AG09319 (cell line): Measurements from ENCODE around the gene CAMTA1.

Experiments
- DNase-seq: peaks from one replicate; pipeline ENCODE4 v3.0.0-alpha.2; 2010; ENCODE audit warnings: low read depth; ENCODE audit errors: extremely low read depth
- TF ChIP-seq, protein P1 (sequence below): IDR thresholded peaks from 2 replicates; pipeline ENCODE4 v1.5.1; 2011; ENCODE audit warnings: low read depth, mild to moderate bottlenecking, inconsistent platforms, low read length, moderate library complexity

The CAMTA1 gene

GRCh38 chr1:6985549-6986276 is 200.5 kb downstream of the CAMTA1 start:
- no peak for DNase-seq
- TF ChIP-seq, protein P1, sequence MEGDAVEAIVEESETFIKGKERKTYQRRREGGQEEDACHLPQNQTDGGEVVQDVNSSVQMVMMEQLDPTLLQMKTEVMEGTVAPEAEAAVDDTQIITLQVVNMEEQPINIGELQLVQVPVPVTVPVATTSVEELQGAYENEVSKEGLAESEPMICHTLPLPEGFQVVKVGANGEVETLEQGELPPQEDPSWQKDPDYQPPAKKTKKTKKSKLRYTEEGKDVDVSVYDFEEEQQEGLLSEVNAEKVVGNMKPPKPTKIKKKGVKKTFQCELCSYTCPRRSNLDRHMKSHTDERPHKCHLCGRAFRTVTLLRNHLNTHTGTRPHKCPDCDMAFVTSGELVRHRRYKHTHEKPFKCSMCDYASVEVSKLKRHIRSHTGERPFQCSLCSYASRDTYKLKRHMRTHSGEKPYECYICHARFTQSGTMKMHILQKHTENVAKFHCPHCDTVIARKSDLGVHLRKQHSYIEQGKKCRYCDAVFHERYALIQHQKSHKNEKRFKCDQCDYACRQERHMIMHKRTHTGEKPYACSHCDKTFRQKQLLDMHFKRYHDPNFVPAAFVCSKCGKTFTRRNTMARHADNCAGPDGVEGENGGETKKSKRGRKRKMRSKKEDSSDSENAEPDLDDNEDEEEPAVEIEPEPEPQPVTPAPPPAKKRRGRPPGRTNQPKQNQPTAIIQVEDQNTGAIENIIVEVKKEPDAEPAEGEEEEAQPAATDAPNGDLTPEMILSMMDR: no peak

- TF ChIP-seq, protein P1: no peak
- DNase-seq: no peak
These were observed 201.0 kb downstream of the CAMTA1 start for GRCh38 chr1:6986281-6986680.

GRCh38 chr1:6987940-6988339 is 202.7 kb downstream of the CAMTA1 start:
- no peak for DNase-seq
- TF ChIP-seq, protein P1: no peak

- TF ChIP-seq, protein P1: no peak
- no peak for DNase-seq
These were observed 203.5 kb downstream of the CAMTA1 start for GRCh38 chr1:6988796-6989195.

DNA sequence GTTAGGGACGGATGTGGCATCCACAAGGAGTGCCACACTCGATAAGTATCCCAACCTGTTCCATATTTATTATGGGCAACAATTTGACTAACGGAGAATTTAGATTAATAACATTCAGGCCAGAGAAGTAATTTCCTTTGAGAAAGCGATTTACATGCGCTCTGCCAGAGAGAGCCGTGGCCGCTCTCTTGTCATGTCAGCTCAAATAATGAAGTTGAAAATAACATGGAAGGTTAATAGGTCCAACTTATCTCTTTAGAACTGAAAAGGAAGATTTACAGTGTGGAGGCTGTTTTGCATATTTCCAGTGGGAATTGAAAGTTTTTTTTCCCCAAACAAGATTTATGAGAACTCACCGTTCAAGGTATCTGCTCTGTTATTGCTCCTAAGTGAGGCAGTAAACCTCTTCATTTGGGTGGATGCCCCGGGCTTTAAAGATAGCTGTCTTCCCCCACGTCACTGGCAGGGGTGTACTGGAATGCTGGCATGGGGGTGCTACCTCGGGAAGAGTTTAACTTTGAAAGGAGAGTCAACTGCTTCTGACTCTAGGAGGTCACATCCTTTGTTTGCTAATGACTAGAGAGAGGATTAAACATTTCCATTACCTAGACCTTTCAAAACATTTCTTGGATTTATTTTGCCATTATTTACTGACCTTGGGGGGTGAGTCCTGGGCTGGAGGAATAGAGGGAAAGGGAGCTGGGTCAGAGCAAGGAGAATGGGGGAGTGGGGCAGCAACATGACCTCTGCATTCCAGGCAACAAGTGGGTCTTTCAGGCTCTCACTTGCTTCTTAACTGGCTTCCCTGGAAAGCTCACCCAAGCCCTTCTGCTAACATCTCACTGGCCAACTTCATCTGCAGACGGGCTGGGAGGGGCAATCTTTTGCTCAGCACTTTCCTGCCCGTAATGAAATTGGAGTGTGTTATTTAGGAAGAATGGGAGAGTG is 204.2 kb downstream of the CAMTA1 start:
- DNase-seq: no peak
- TF ChIP-seq, protein P1: no peak

DNA sequence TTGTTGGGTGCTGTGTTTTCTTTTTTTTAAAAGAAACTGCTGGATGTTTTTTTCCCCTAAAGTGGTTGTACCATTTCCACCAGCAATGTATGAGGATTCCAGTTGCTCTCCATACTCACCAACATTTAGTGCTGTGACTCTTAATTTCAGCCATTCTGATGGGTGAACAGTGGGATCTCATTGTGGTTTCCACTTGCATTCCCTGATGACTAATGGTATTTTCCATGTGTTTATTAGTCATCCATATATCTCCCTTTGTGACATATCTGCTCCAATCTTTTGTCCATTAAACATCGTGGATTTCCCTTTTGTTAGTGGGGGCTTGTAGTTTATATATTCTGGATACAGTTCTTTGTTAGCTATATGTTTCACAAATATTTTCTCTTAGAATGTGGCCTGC is 206.0 kb downstream of the CAMTA1 start:
- DNase-seq: no peak
- TF ChIP-seq, protein P1: no peak

GRCh38 chr1:6995789-6996188 is 210.5 kb downstream of the CAMTA1 start:
- TF ChIP-seq, protein P1: no peak
- DNase-seq: no peak
